Liver (tissue), 3 donors: ENCODE data around the gene LIPI.

ENCODE experiments used
- CTCF ChIP-seq: fragments of 150-350 bp; IDR thresholded peaks from 2 replicates; pipeline ENCODE4 v1.5.1; 2017; ENCODE audit warnings: improper control_type of control experiment, low read depth, low read length; ENCODE audit not compliant: missing input control
- EGR1 ChIP-seq, 2 donors: IDR thresholded peaks; 2 replicates each; pipeline ENCODE4 v1.6.1; 2016 to 2018; ENCODE audit warnings: antibody characterized with exemption in 2 of 2, low read depth in 2 of 2
- GABPA ChIP-seq, 2 donors: IDR thresholded peaks in 1 of 2; conservative IDR thresholded peaks in 1 of 2; 2 replicates each; pipeline ENCODE4 v1.6.1; 2016; ENCODE audit warnings: antibody characterized with exemption in 2 of 2, mild to moderate bottlenecking in 1 of 2, moderate library complexity in 1 of 2
- JUND ChIP-seq, 2 donors: IDR thresholded peaks; 2 replicates each; pipeline ENCODE4 v1.6.1; 2016; ENCODE audit warnings: antibody characterized with exemption in 2 of 2
- MAX ChIP-seq: IDR thresholded peaks from 2 replicates; pipeline ENCODE4 v1.6.1; 2016; ENCODE audit warnings: antibody characterized with exemption
- RAD21 ChIP-seq, 2 donors: IDR thresholded peaks; 2 replicates each; pipeline ENCODE4 v1.6.1; 2016; ENCODE audit warnings: antibody characterized with exemption in 2 of 2, mild to moderate bottlenecking in 2 of 2
- REST ChIP-seq: IDR thresholded peaks from 2 replicates; pipeline ENCODE4 v1.6.1; 2016; ENCODE audit warnings: antibody characterized with exemption, mild to moderate bottlenecking
- RXRA ChIP-seq, 2 donors: IDR thresholded peaks; 2 replicates each; pipeline ENCODE4 v1.6.1; 2017 to 2018; ENCODE audit warnings: antibody characterized with exemption in 2 of 2, mild to moderate bottlenecking in 1 of 2
- TAF1 ChIP-seq: conservative IDR thresholded peaks from 2 replicates; pipeline ENCODE4 v1.6.1; 2016; ENCODE audit warnings: antibody characterized with exemption, mild to moderate bottlenecking
- YY1 ChIP-seq: IDR thresholded peaks from 2 replicates; pipeline ENCODE4 v1.6.1; 2016; ENCODE audit warnings: antibody characterized with exemption, mild to moderate bottlenecking
- ZBTB33 ChIP-seq: IDR thresholded peaks from 2 replicates; pipeline ENCODE4 v1.6.1; 2016; ENCODE audit warnings: antibody characterized with exemption
- donor health status: healthy.
- donor health status: healthy.

GRCh38 chr21:14095056-14095455 is 115.7 kb downstream of the LIPI start:
- no peak for TF ChIP-seq CTCF
- TF ChIP-seq MAX, result no peak
- no peak for TF ChIP-seq JUND (IDR thresholded peaks at IDR 0.05)
- TF ChIP-seq RAD21 (IDR thresholded peaks at IDR 0.05), result no peak
- TF ChIP-seq REST, result no peak
- TF ChIP-seq TAF1, result no peak
- no peak for TF ChIP-seq EGR1 (IDR thresholded peaks at IDR 0.05; ENCODE audit: low read depth in 2 of 2)
- no peak for TF ChIP-seq YY1
- no peak for TF ChIP-seq RXRA (IDR thresholded peaks at IDR 0.05)
- TF ChIP-seq ZBTB33, result no peak
- no peak for TF ChIP-seq GABPA (IDR thresholded peaks at IDR 0.05 in 1 of 2, conservative IDR thresholded peaks at IDR 0.05 in 1 of 2)
